Nephron (organoid): ENCODE results near the gene SERP2.

Experiments used
- H3K27ac Mint-ChIP-seq, 3 experiments: 2 replicates each; pipeline ENCODE4 v1.8.0; 2020; ENCODE audit warnings: mixed read lengths in 3 of 3, mild to moderate bottlenecking in 2 of 3, moderate library complexity in 1 of 3
- H3K27me3 Mint-ChIP-seq: 2 replicates; pipeline ENCODE4 v1.8.0; 2021; ENCODE audit warnings: low read depth, mild to moderate bottlenecking, moderate library complexity, mixed read lengths
- H3K36me3 Mint-ChIP-seq: 2 replicates; pipeline ENCODE4 v1.8.0; 2020; ENCODE audit warnings: low read depth, mixed read lengths
- H3K4me1 Mint-ChIP-seq: 2 replicates; pipeline ENCODE4 v1.8.0; 2020; ENCODE audit warnings: mixed read lengths
- H3K4me3 Mint-ChIP-seq, 3 experiments: 2 replicates each; pipeline ENCODE4 v1.8.0; 2020; ENCODE audit warnings: mild to moderate bottlenecking in 3 of 3, mixed read lengths in 3 of 3, moderate library complexity in 2 of 3
- H3K9me3 Mint-ChIP-seq: 2 replicates; pipeline ENCODE4 v1.8.0; 2020; ENCODE audit warnings: mixed read lengths
- TF ChIP-seq, protein P1 (sequence below), 3 experiments: fragments of 200-600 bp; sonication (generic); IDR thresholded peaks; one replicate each; pipeline ENCODE4 v1.5.0; 2021; ENCODE audit warnings: antibody characterized with exemption in 3 of 3; ENCODE audit not compliant: unreplicated experiment in 3 of 3

The SERP2 gene

DNA sequence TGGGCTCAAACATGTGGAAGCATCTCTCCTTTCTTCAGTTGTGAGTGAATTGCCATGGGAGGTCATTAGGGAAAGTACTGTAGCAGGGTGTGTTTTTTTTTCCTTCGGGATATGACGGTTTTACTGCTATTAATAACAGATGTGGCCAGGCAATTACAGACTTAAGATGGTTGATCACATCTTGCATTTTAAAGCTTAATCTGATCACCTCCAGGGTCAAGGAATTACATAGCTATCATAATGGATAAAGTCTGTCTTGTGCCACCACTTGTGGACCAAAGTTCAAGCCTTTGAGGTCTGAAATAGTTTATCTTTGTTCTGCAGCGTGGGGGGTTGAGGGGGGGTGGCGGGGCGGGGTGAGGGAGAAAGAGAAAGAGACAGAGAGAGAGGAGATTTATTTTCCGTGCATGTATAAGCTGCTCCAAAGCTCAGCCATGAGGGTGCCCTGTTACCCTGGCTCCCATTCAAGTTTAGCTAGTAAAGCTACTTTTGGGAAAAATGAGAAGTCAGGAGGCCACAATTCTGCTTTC is 5.5 kb upstream of the SERP2 start:
- peaks cover 41% of the 10 kb centered on the region for H3K4me1 Mint-ChIP-seq
- H3K27ac Mint-ChIP-seq, result peak overlapping the region; percentile 59 to 84 (median 76)
- H3K36me3 Mint-ChIP-seq, result no peaks in the 10 kb centered on the region
- TF ChIP-seq, protein P1, sequence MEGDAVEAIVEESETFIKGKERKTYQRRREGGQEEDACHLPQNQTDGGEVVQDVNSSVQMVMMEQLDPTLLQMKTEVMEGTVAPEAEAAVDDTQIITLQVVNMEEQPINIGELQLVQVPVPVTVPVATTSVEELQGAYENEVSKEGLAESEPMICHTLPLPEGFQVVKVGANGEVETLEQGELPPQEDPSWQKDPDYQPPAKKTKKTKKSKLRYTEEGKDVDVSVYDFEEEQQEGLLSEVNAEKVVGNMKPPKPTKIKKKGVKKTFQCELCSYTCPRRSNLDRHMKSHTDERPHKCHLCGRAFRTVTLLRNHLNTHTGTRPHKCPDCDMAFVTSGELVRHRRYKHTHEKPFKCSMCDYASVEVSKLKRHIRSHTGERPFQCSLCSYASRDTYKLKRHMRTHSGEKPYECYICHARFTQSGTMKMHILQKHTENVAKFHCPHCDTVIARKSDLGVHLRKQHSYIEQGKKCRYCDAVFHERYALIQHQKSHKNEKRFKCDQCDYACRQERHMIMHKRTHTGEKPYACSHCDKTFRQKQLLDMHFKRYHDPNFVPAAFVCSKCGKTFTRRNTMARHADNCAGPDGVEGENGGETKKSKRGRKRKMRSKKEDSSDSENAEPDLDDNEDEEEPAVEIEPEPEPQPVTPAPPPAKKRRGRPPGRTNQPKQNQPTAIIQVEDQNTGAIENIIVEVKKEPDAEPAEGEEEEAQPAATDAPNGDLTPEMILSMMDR (IDR thresholded peaks at IDR 0.05; ENCODE audit: unreplicated experiment in 3 of 3), result no peak
- H3K27me3 Mint-ChIP-seq, result no peaks in the 10 kb centered on the region
- H3K9me3 Mint-ChIP-seq, result no peaks in the 10 kb centered on the region
- H3K4me3 Mint-ChIP-seq, result no peak overlapping the region

DNA sequence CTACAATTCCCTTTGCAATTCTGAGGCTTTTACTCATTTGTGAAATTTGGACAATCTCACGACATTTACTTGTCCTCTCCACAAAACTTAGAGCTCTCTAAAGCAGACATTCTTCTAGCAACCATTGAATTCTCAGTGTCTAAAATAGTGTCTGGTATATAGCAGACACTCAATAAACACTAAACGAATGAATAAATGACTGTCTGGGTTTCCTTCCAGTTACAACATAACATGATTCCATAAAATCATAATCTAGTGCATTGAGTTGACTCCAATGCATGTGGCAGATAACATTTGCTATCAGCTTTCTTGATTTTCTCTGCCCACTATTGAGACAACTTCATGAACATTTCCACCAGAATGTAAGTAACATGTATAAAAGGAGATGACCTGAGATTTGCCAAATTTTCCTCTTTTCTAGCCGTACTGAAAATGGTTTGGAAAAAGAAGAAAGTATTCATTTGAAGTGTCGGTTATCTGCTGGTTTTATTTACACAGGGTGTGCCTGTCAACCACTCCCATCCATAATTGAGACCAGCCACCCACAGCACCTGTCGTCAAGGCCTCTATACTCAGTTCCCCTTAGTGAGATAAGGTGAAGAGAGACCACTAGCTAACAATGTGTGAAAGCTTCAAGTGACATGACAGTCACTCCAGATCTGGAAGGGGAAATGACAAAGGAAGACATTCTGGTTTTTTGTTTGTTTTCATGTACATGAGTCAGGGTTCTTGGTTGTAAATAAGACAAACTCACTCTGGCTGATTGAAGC is 4.8 kb upstream of the SERP2 start:
- Mint-ChIP-seq H3K27me3 (no peaks in the 10 kb centered on the region), H3K4me1 (peaks cover 42% of the 10 kb centered on the region)

DNA sequence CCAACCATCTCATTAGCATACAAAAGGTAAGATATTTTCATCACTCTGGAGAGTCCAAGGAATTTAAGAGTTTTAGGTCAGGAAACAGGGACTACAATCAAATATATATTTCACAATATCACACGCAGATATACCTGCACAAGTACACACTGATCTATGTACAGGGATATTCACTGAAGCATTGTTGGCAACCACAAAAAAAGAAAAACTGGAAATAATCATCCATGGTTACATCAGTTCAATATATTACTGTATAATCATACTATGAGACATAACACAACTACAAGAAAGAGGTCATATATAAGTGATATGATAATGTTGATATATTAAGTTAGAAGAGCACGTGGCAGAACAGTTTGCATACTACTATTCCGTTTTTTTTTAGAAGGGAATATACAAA is 2.2 kb upstream of the SERP2 start:
- H3K27me3 Mint-ChIP-seq, result no peaks in the 10 kb centered on the region
- peak overlapping the region in 2 of 3 experiments; percentile 61 to 90 for H3K27ac Mint-ChIP-seq
- no peaks in the 10 kb centered on the region for H3K9me3 Mint-ChIP-seq
- H3K4me1 Mint-ChIP-seq, result peaks cover 42% of the 10 kb centered on the region
- H3K36me3 Mint-ChIP-seq, result no peaks in the 10 kb centered on the region
- TF ChIP-seq, protein P1 (IDR thresholded peaks at IDR 0.05; ENCODE audit: unreplicated experiment in 3 of 3), result no peak
- H3K4me3 Mint-ChIP-seq, result peak overlapping the region; percentile 74 to 80 (median 79)

More for the DNA sequence above, 4.8 kb upstream of the SERP2 start:
- TF ChIP-seq, protein P1 (IDR thresholded peaks at IDR 0.05; ENCODE audit: unreplicated experiment in 3 of 3), result no peak
- H3K9me3 Mint-ChIP-seq, result no peaks in the 10 kb centered on the region
- peak overlapping the region; percentile 59 to 84 (median 76) for H3K27ac Mint-ChIP-seq
- H3K36me3 Mint-ChIP-seq, result no peaks in the 10 kb centered on the region
- H3K4me3 Mint-ChIP-seq, result no peak overlapping the region

DNA sequence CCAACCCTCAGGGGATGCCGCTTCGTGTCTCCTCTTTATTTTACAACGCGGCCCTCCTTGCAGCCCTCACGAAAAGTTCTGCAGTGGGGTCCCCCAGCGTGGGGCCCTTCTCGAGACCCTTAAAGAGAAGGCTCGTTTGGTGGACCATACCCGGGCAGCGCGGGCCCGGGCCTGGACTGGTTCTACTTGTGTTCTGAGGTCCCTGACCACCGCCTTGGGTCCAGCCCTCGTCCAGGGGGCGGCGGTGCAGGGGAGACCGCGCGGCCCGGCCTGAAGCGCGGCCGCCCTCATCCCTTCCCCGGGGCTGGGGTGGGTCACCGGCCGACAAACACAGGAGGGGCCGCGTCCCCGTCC is 400 bp upstream of the SERP2 start:
- H3K4me1 Mint-ChIP-seq, result peaks cover 33% of the 10 kb centered on the region
- no peaks in the 10 kb centered on the region for H3K27me3 Mint-ChIP-seq
- H3K9me3 Mint-ChIP-seq, result no peaks in the 10 kb centered on the region
- peak overlapping the region; percentile 61 to 90 (median 66) for H3K27ac Mint-ChIP-seq
- TF ChIP-seq, protein P1 (IDR thresholded peaks at IDR 0.05; ENCODE audit: unreplicated experiment in 3 of 3), result no peak
- H3K4me3 Mint-ChIP-seq, result peak overlapping the region; percentile 74 to 80 (median 79)
- H3K36me3 Mint-ChIP-seq, result no peaks in the 10 kb centered on the region

DNA sequence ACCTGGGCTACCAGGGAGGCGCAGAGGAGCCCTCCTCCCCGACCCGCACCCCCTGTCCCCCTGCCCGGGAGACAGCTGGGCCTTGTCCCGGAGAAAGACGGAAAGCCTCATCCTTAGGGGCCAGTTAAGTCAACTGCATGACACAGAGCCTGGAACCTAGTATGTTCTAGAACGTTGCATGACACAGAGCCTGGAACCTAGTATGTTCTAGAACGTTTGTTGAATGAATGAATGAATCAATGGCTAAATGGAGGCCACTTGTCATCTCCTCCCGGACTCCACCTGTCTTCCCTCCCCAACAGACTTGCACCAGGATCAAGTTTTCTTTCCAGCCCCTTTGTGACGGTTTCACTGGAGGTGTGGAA is 706 bp downstream of the SERP2 start:
- TF ChIP-seq, protein P1 (IDR thresholded peaks at IDR 0.05; ENCODE audit: unreplicated experiment in 3 of 3), result no peak
- H3K4me1 Mint-ChIP-seq, result peaks cover 25% of the 10 kb centered on the region
- H3K9me3 Mint-ChIP-seq, result no peaks in the 10 kb centered on the region
- H3K36me3 Mint-ChIP-seq, result no peaks in the 10 kb centered on the region
- no peaks in the 10 kb centered on the region for H3K27me3 Mint-ChIP-seq
- peak overlapping the region; percentile 54 to 83 (median 66) for H3K27ac Mint-ChIP-seq
- H3K4me3 Mint-ChIP-seq, result peak overlapping the region; percentile 76 to 87 (median 80)

DNA sequence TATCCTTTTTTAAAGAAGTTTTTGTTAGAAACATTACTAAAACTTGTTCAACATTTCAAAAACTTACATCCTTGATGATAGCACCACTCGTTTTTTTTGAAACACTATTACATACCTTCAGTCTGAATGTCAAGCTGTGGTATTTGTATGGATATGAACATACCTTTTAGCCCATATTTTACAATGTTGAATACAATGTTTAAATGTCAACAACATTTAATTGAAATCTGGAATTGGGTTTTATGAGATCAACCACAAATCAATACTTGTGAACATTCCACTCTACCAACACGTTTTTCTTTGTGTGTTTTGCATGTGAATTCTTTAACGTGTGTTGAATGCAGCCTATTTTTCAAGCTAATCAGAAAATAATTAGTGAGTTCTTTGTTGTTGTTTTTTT is 4.7 kb downstream of the SERP2 start:
- Mint-ChIP-seq H3K36me3 (peaks cover 9% of the 10 kb centered on the region), H3K27ac (no peak overlapping the region), H3K4me1 (no peaks in the 10 kb centered on the region), H3K27me3 (no peaks in the 10 kb centered on the region), H3K4me3 (no peak overlapping the region), H3K9me3 (no peaks in the 10 kb centered on the region)
- TF ChIP-seq, protein P1 (IDR thresholded peaks at IDR 0.05; ENCODE audit: unreplicated experiment in 3 of 3), result no peak
